ENCODE results near the gene ANKRD34B. TPM values are rescaled to one million over a fixed set of nuclear protein-coding genes. Genes with fewer than 3 reads are reported as not detected.

Gene ANKRD34B

GRCh38 chr5:80509362-80509761 lies 60.7 kb downstream of the ANKRD34B start:
- H2BK15ac ChIP-seq (ENCODE audit: low read depth, poor library complexity, severe bottlenecking): no peak overlapping the region
- H3K4me1 ChIP-seq (ENCODE audit: control insufficient read depth, insufficient read depth, low read depth, low read length): no peaks in the 10 kb centered on the region
- peaks cover 0 to 4% of the 10 kb centered on the region in 2 experiments for H3K36me3 ChIP-seq (ENCODE audit: control insufficient read depth in 1 of 2, insufficient read depth in 2 of 2, low read depth in 1 of 2, low read length in 2 of 2)
- WGBS: 57% methylated on average over 2 of the region's 4 CpGs
- no peak overlapping the region for H3K4me3 ChIP-seq (ENCODE audit: insufficient read depth in 1 of 2, low read depth in 1 of 2, low read length in 2 of 2)
- no peaks in the 10 kb centered on the region for H3K9me3 ChIP-seq (ENCODE audit: control insufficient read depth, low read length)
- no peaks in the 10 kb centered on the region for H3K27me3 ChIP-seq (ENCODE audit: control insufficient read depth in 1 of 2, insufficient read depth in 1 of 2, low read length in 2 of 2)
- no peak overlapping the region for H3K18ac ChIP-seq (ENCODE audit: low read depth in 1 of 2, low read length in 2 of 2)
- H4K91ac ChIP-seq (ENCODE audit: low read length): no peak overlapping the region
- no peaks in the 10 kb centered on the region for H3K79me1 ChIP-seq (replicated peaks; ENCODE audit: low read length, poor library complexity, severe bottlenecking)
- no peak overlapping the region for H2AFZ ChIP-seq (ENCODE audit: low read depth, low read length)
- DNase-seq: no peak
- no peak overlapping the region for H2AK5ac ChIP-seq (ENCODE audit: low read length, severe bottlenecking)
- H3K9ac ChIP-seq (ENCODE audit: low read length): no peak overlapping the region
- no peak overlapping the region for H2BK5ac ChIP-seq (ENCODE audit: low read depth, low read length, poor library complexity, severe bottlenecking)
- no peak overlapping the region for H2BK120ac ChIP-seq (ENCODE audit: low read depth, low read length)
- H3K23ac ChIP-seq (ENCODE audit: low read length in 2 of 2): no peak overlapping the region
- no peak overlapping the region for H3K4me2 ChIP-seq (ENCODE audit: low read length, poor library complexity, severe bottlenecking)
- no peak overlapping the region for H2BK12ac ChIP-seq (ENCODE audit: low read length in 2 of 2)
- H3K14ac ChIP-seq (ENCODE audit: low read length in 2 of 2): no peak overlapping the region
- H3K27ac ChIP-seq (ENCODE audit: low read length, poor library complexity, severe bottlenecking): no peak overlapping the region
- no peak overlapping the region for H4K8ac ChIP-seq (ENCODE audit: low read length)
- no peak overlapping the region for H3K4ac ChIP-seq (ENCODE audit: low read depth in 1 of 2, low read length in 2 of 2)

GRCh38 chr5:80508844-80509243 lies 61.2 kb downstream of the ANKRD34B start:
- no peaks in the 10 kb centered on the region for H3K27me3 ChIP-seq (ENCODE audit: control insufficient read depth in 1 of 2, insufficient read depth in 1 of 2, low read length in 2 of 2)
- H3K27ac ChIP-seq (ENCODE audit: low read length, poor library complexity, severe bottlenecking): no peak overlapping the region
- H3K79me1 ChIP-seq (replicated peaks; ENCODE audit: low read length, poor library complexity, severe bottlenecking): no peaks in the 10 kb centered on the region
- H3K4me2 ChIP-seq (ENCODE audit: low read length, poor library complexity, severe bottlenecking): no peak overlapping the region
- no peak overlapping the region for H4K8ac ChIP-seq (ENCODE audit: low read length)
- no peaks in the 10 kb centered on the region for H3K9me3 ChIP-seq (ENCODE audit: control insufficient read depth, low read length)
- no peak overlapping the region for H3K4ac ChIP-seq (ENCODE audit: low read depth in 1 of 2, low read length in 2 of 2)
- DNase-seq: no peak
- peaks cover 0 to 4% of the 10 kb centered on the region in 2 experiments for H3K36me3 ChIP-seq (ENCODE audit: control insufficient read depth in 1 of 2, insufficient read depth in 2 of 2, low read depth in 1 of 2, low read length in 2 of 2)
- no peak overlapping the region for H3K14ac ChIP-seq (ENCODE audit: low read length in 2 of 2)
- no peak overlapping the region for H2BK15ac ChIP-seq (ENCODE audit: low read depth, poor library complexity, severe bottlenecking)
- H3K4me1 ChIP-seq (ENCODE audit: control insufficient read depth, insufficient read depth, low read depth, low read length): no peaks in the 10 kb centered on the region
- no peak overlapping the region for H2BK120ac ChIP-seq (ENCODE audit: low read depth, low read length)
- H3K4me3 ChIP-seq (ENCODE audit: insufficient read depth in 1 of 2, low read depth in 1 of 2, low read length in 2 of 2): no peak overlapping the region
- H2AFZ ChIP-seq (ENCODE audit: low read depth, low read length): no peak overlapping the region
- H3K9ac ChIP-seq (ENCODE audit: low read length): no peak overlapping the region
- no peak overlapping the region for H2BK12ac ChIP-seq (ENCODE audit: low read length in 2 of 2)
- WGBS: 97% methylated on average over 6 of the region's 6 CpGs
- no peak overlapping the region for H2AK5ac ChIP-seq (ENCODE audit: low read length, severe bottlenecking)
- no peak overlapping the region for H3K18ac ChIP-seq (ENCODE audit: low read depth in 1 of 2, low read length in 2 of 2)
- no peak overlapping the region for H4K91ac ChIP-seq (ENCODE audit: low read length)
- no peak overlapping the region for H3K23ac ChIP-seq (ENCODE audit: low read length in 2 of 2)
- no peak overlapping the region for H2BK5ac ChIP-seq (ENCODE audit: low read depth, low read length, poor library complexity, severe bottlenecking)

DNA sequence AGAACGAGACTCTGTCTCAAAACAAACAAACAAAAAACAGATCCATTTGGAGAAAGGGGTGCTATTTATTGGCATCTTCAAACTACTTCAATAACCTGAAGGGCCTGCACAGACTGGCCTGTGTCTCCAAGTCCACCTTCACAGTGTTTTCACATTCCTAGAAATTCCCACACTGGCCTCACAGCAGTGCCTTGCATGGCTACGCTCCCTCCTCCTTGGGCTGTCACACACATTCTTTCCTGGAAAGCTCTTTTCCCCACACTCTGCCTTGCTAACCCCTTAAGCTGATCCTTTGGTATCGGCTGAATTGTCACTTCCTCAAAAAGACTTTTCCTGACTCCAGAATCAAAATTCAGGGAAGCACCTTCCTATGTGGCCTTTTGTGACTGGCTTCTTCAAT lies 62.4 kb downstream of the ANKRD34B start:
- H2BK5ac ChIP-seq (ENCODE audit: low read depth, low read length, poor library complexity, severe bottlenecking): no peak overlapping the region
- no peak overlapping the region for H2BK12ac ChIP-seq (ENCODE audit: low read length in 2 of 2)
- 89% methylated on average over 3 of the region's 3 CpGs for WGBS
- H3K18ac ChIP-seq (ENCODE audit: low read depth in 1 of 2, low read length in 2 of 2): no peak overlapping the region
- H2BK120ac ChIP-seq (ENCODE audit: low read depth, low read length): no peak overlapping the region
- H3K4me1 ChIP-seq (ENCODE audit: control insufficient read depth, insufficient read depth, low read depth, low read length): no peaks in the 10 kb centered on the region
- no peak overlapping the region for H3K27ac ChIP-seq (ENCODE audit: low read length, poor library complexity, severe bottlenecking)
- H3K79me1 ChIP-seq (replicated peaks; ENCODE audit: low read length, poor library complexity, severe bottlenecking): no peaks in the 10 kb centered on the region
- H3K4me3 ChIP-seq (ENCODE audit: insufficient read depth in 1 of 2, low read depth in 1 of 2, low read length in 2 of 2): no peak overlapping the region
- no peak overlapping the region for H3K4ac ChIP-seq (ENCODE audit: low read depth in 1 of 2, low read length in 2 of 2)
- H2BK15ac ChIP-seq (ENCODE audit: low read depth, poor library complexity, severe bottlenecking): no peak overlapping the region
- no peak overlapping the region for H3K9ac ChIP-seq (ENCODE audit: low read length)
- H3K4me2 ChIP-seq (ENCODE audit: low read length, poor library complexity, severe bottlenecking): no peak overlapping the region
- H3K23ac ChIP-seq (ENCODE audit: low read length in 2 of 2): no peak overlapping the region
- no peak overlapping the region for H4K91ac ChIP-seq (ENCODE audit: low read length)
- no peak overlapping the region for H2AK5ac ChIP-seq (ENCODE audit: low read length, severe bottlenecking)
- no peaks in the 10 kb centered on the region for H3K9me3 ChIP-seq (ENCODE audit: control insufficient read depth, low read length)
- H2AFZ ChIP-seq (ENCODE audit: low read depth, low read length): no peak overlapping the region
- H3K27me3 ChIP-seq (ENCODE audit: control insufficient read depth in 1 of 2, insufficient read depth in 1 of 2, low read length in 2 of 2): no peaks in the 10 kb centered on the region
- no peak for DNase-seq
- H3K36me3 ChIP-seq (ENCODE audit: control insufficient read depth in 1 of 2, insufficient read depth in 2 of 2, low read depth in 1 of 2, low read length in 2 of 2): no peaks in the 10 kb centered on the region
- no peak overlapping the region for H4K8ac ChIP-seq (ENCODE audit: low read length)
- H3K14ac ChIP-seq (ENCODE audit: low read length in 2 of 2): no peak overlapping the region

Small RNA genes within 50 kb of the gene (small RNA-seq; reads per million reads assigned to genes)
- gene DBIP2 (ENCODE audit: low read depth): not detected

Measured in mesenchymal stem cell (in vitro differentiated cells and primary cell).